Pancreas (tissue), 10 donors: ENCODE results near the gene FUOM. TPM values are rescaled to one million over a fixed set of nuclear protein-coding genes. Genes with fewer than 3 reads are reported as not detected.

ENCODE experiments used
- ATAC-seq, 4 donors: fragments of 200-7000 bp; cut with Tn5 transposase; one replicate each; pipeline versions ENCODE4 v1.8.0 to v1.9.1; 2020; ENCODE audit warnings: mild to moderate bottlenecking in 4 of 4, moderate library complexity in 4 of 4
- DNase-seq, 6 donors: peaks; one replicate each; pipeline ENCODE4 v3.0.0-alpha.2; 2020
- FAIRE-seq: peaks from 2 replicates; lab custom pipeline; 2012; peaks lifted over from hg19 to GRCh38; lab: Jason Lieb, UNC
- H3K27ac ChIP-seq, 4 donors: fragments of 200-600 bp; sonication (generic); 1 replicate in 3 of 4; 2 replicates in 1 of 4; pipeline versions ENCODE4 v1.5.0 to v1.8.0; 2020
- H3K27me3 ChIP-seq, 4 donors: fragments of 200-600 bp; one replicate each; pipeline ENCODE4 v1.8.0; 2021
- H3K36me3 ChIP-seq, 3 donors: fragments of 200-600 bp; sonication (generic) in 1 of 3; one replicate each; pipeline versions ENCODE4 v1.5.0 to v1.8.0; 2020 to 2021
- H3K4me1 ChIP-seq, 3 donors: fragments of 200-600 bp; one replicate each; pipeline ENCODE4 v1.8.0; 2021
- H3K4me3 ChIP-seq, 4 donors: fragments of 200-600 bp; sonication (generic) in 2 of 4; one replicate each; pipeline versions ENCODE4 v1.5.0 to v1.8.0; 2020 to 2021
- H3K9me3 ChIP-seq, 4 donors: fragments of 200-600 bp; one replicate each; pipeline ENCODE4 v1.8.0; 2021
- WGBS, 2 donors: extraction: QIAGEN DNeasy Blood & Tissue Kit; methylation state at CpG; one replicate each; pipeline ENCODE4 v1.1.7; 2013; 5-methylcytosine and 5-hydroxymethylcytosine counted together
- intact Hi-C, 3 donors: fragments of 100-400 bp; cut with DNase I; formaldehyde crosslinking; loops; one replicate each; pipeline versions ENCODE4 v1.11.1 to v1.14.2; 2022
- polyA plus RNA-seq, 2 donors: library from polyadenylated mRNA; stranded (reverse); fragments of 200-250 nt; gene quantifications; one replicate each; pipeline ENCODE4 v1.2.3, GENCODE V29; 2013
- total RNA-seq, 6 donors: library from RNA; stranded (reverse); fragmentation: NEBNext Ultra II Directional in 4 of 6; extraction: Animal tissue kit (Norgen Biotek cat#: 25700) in 4 of 6; gene quantifications; one replicate each; pipeline versions ENCODE4 v1.2.1 to v1.2.4, GENCODE V29; 2021 to 2023
- TF ChIP-seq, protein P1 (sequence below), 4 donors: fragments of 200-600 bp; sonication (generic) in 3 of 4; IDR thresholded peaks; one replicate each; pipeline versions ENCODE4 v1.5.0 to v1.8.0; 2021; ENCODE audit warnings: antibody characterized with exemption in 4 of 4
- donor health status: healthy with polysubstance abuse.
- donor health status: DM: no; HTN: no; CAD: no; lungs with moderate emphysema.
- donor health status: DM: no; HTN: no; CAD: no.
- donor health status: control.
- donor health status: control.
- donor health status: Bipolar disorder and iron deficiency.
- donor health status: DM: yes; HTN: yes; CAD: no.
- donor health status: DM: no; HTN: no; CAD: no.
- donor health status: DM: no; HTN: no; CAD: no.
- donor health status: DM: yes; HTN: yes; CAD: no.

The FUOM gene
- total and polyA plus RNA-seq, 8 donors: 6.3 to 19.2 (median 10.3) TPM

DNA sequence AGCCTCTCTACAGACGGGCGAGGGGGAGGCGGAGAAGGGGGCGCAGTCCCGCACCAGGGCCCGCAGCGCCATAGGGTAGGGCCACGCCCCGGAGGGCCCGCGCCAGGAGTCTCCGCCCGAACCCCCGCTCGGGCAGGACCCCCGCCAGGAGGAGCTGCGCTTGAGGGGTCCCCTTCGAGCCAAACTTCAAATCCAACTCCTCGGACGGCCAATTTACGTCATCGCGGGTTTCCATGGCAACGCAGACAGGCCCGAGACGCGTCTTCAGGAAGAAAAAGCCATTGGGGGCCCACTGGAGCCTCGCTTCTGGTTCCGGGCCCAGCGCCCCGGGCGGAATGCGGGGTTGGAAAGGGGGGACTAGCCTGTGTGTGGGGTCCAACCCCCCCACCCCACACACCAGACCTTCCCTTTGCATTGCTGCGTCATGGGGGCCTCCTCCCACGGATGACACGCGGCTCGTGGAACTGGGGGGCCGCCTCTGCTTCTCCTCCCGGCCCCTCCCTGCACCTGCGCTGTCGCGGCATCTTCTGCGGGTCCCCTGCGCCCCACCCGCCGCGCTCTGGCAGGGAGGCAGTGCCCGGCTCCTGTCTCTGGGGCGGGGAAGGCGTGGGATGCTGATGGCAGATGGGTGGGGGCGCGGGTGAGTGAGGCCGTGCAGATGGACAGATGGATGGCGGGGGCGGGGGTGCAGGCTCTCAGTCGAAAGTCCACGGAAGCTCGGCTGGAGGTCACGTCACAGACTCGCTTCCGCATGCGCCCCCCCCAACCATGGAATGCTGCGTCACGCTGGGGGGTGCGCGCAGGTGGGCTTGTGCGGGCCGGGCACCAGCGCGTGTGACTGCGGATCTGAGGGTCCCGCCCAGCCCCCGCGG is 22.3 kb downstream of the FUOM start:
- Histone ChIP-seq H3K4me3 (peak overlapping the region in 2 of 4 donors; percentile 14 to 35), H3K4me1 (peaks cover 0 to 15% (median 6%) of the 10 kb centered on the region in 3 donors), H3K9me3 (no peaks in the 10 kb centered on the region), H3K27ac (no peak overlapping the region), H3K36me3 (no peaks in the 10 kb centered on the region), H3K27me3 (peaks cover 0 to 18% (median 8%) of the 10 kb centered on the region in 4 donors)
- intact Hi-C loops: no loop called here
- TF ChIP-seq, protein P1, sequence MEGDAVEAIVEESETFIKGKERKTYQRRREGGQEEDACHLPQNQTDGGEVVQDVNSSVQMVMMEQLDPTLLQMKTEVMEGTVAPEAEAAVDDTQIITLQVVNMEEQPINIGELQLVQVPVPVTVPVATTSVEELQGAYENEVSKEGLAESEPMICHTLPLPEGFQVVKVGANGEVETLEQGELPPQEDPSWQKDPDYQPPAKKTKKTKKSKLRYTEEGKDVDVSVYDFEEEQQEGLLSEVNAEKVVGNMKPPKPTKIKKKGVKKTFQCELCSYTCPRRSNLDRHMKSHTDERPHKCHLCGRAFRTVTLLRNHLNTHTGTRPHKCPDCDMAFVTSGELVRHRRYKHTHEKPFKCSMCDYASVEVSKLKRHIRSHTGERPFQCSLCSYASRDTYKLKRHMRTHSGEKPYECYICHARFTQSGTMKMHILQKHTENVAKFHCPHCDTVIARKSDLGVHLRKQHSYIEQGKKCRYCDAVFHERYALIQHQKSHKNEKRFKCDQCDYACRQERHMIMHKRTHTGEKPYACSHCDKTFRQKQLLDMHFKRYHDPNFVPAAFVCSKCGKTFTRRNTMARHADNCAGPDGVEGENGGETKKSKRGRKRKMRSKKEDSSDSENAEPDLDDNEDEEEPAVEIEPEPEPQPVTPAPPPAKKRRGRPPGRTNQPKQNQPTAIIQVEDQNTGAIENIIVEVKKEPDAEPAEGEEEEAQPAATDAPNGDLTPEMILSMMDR (IDR thresholded peaks at IDR 0.05): no peak
- FAIRE-seq (no peak), DNase-seq (peak in 5 of 6 donors; percentile 36 to 80 (median 62)), ATAC-seq (peak; percentile 46 to 63 (median 50))
- WGBS, 2 donors: 2 to 3% methylated on average over 59 to 75 of the region's 75 CpGs

DNA sequence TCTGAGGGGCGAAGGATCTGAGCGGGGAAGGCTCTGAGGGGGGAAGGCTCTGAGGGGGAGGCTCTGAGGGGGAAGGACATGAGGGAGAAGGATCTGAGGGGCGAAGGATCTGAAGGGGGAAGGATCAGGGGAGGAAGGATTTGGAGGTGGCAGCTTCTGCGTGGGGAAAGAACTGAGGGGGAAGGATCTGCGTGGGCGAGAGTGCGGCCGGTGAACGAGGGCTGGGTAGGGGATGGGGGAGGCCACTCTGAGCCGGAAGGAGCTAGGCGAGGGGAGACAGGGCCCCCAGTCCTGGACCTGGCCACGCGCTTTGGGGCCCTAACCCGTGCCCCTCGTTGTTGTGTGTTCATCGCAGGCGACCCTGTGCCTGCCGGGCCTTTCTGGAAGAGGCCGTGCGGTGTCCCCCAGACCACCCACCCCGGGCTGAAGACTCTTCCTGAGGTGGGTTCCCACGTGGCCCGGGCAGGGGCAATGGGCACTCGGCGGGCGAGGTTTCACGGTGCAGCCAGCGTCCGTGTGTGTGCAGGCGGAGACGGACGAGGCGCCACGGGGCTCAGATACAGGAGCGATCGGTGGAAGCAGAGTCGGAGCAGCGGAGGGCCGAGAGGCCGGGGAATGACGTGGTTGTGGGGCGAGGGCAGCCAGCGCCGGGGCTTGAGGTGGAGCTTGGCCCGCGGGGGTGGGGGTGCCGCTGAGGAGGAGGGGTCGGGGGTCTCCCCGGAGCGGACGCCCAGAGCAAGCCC is 23.1 kb downstream of the FUOM start:
- Histone ChIP-seq H3K4me1 (peaks cover 0 to 15% (median 6%) of the 10 kb centered on the region in 3 donors), H3K9me3 (no peaks in the 10 kb centered on the region), H3K27ac (no peak overlapping the region), H3K4me3 (peak overlapping the region in 2 of 4 donors; percentile 14 to 35), H3K27me3 (peaks cover 0 to 17% (median 7%) of the 10 kb centered on the region in 4 donors), H3K36me3 (no peaks in the 10 kb centered on the region)
- DNase-seq (peak in 2 of 6 donors; percentile 9 to 63), FAIRE-seq (no peak), ATAC-seq (peak; percentile 26 to 35 (median 32))
- 18% methylated on average over 48 to 51 of the region's 51 CpGs for WGBS, 2 donors
- TF ChIP-seq, protein P1 (IDR thresholded peaks at IDR 0.05): no peak
- intact Hi-C loops: no loop called here

DNA sequence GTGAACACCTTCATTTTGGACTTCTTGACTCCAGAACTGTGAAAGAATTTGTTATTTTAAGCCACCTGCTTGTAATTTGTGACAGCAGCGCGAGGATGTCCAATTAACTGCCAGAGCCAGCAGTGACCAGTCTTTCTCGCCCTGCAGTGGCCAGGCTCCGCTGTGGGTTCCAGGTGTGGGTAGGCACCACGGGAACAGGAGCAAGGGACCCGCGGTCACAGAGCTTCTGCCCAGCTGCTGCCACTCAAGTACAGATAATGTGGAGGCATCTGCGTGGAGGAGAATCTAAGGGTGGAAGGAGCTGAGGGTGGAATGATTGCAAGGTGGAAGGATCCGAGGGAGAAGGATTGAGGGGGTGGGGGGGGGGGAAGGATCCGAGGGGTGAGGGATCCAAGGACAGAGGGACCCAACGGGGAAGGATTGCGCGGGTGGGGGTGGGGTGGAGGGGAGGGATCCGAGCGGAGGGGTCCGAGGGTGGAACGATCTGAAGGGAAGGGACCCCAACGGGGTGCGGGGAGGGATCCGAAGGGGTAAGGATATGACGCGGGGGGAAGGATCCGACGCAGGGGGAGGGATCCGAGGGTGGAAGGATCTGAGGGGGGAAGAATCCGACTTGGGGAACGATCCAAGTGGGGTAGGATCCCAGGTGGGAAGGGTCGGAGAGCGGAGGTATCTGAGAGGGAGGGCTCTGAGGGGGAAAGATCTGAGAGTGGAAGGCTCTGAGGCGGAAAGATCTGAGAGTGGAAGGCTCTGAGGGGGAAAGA is 24.7 kb downstream of the FUOM start:
- TF ChIP-seq, protein P1 (IDR thresholded peaks at IDR 0.05): no peak
- no peak overlapping the region for H3K27ac ChIP-seq
- H3K27me3 ChIP-seq: peaks cover 0 to 24% (median 9%) of the 10 kb centered on the region in 4 donors
- WGBS, 2 donors: 68 to 73% methylated on average over 30 of the region's 30 CpGs
- intact Hi-C loops: no loop called here
- H3K4me1 ChIP-seq: peaks cover 0 to 15% (median 6%) of the 10 kb centered on the region in 3 donors
- DNase-seq (peak in 1 of 6 donors; percentile 7), FAIRE-seq (no peak), ATAC-seq (no peak)
- no peak overlapping the region for H3K4me3 ChIP-seq
- H3K9me3 ChIP-seq: no peaks in the 10 kb centered on the region
- no peaks in the 10 kb centered on the region for H3K36me3 ChIP-seq

DNA sequence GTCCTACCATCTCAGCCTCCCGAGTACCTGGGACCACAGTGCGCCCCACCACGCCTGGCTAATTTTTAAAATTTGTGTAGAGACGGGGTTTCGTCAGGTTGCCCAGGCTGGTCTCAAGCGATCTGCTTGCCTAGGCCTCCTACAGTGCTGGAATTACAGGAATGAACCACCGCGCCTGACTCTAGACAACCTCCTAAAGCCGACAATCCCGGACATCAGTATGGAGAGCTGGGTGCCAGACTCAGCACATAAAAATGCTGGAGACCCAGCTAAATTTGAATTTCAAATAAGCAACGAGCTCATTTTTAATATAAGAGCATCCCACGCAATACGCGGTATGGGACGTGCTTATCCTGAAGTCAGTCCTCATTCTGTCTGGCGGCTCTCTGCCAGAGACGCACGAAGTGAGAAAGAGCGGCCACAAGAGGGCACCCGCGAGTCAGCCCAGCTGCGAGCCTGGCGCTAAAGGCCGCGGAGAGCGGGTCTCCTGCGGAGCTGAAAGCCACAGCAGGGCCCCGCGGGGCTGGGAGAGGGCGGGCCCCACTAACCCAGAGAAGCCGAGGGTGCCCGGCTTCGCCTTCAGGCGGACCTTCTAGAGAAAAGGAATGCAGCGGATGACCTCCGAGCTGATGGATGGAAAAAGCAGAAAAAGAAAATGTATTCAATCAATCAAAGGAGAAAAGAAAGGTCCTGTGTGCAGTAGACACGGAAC is 28.2 kb downstream of the FUOM start:
- H3K9me3 ChIP-seq: no peaks in the 10 kb centered on the region
- TF ChIP-seq, protein P1 (IDR thresholded peaks at IDR 0.05): peak; percentile 94 to 98 (median 96)
- H3K27me3 ChIP-seq: peaks cover 0 to 25% (median 15%) of the 10 kb centered on the region in 4 donors
- WGBS, 2 donors: 7% methylated on average over 37 of the region's 37 CpGs
- peak; percentile 77 to 97 (median 91) for DNase-seq
- H3K4me3 ChIP-seq: peak overlapping the region in 2 of 4 donors; percentile 17 to 33
- ATAC-seq: peak; percentile 80 to 93 (median 89)
- H3K36me3 ChIP-seq: no peaks in the 10 kb centered on the region
- peaks cover 0 to 8% (median 7%) of the 10 kb centered on the region in 3 donors for H3K4me1 ChIP-seq
- no peak overlapping the region for H3K27ac ChIP-seq
- intact Hi-C loops: no loop called here
- FAIRE-seq: no peak
